ENCODE data around the gene GRIN2A. TPM values are rescaled to one million over a fixed set of nuclear protein-coding genes. Genes with fewer than 3 reads are reported as not detected.

The GRIN2A gene
- total and polyA plus RNA-seq, 8 donors = 0.06 to 9.8 (median 0.86) TPM

- WGBS, 5 donors = 46 to 65% (median 58%) methylated on average over 4 of the region's 4 CpGs
Observed at GRCh38 chr16:9898555-9898954, 283.7 kb downstream of the GRIN2A start.

GRCh38 chr16:9898124-9898523, 284.1 kb downstream of the GRIN2A start:
- no peak for DNase-seq
- Histone ChIP-seq H3K9me3 (no peaks in the 10 kb centered on the region), H3K4me1 (no peaks in the 10 kb centered on the region), H3K27me3 (no peaks in the 10 kb centered on the region), H3K36me3 (no peaks in the 10 kb centered on the region), H3K27ac (no peak overlapping the region), H3K4me3 (no peak overlapping the region)
- WGBS, 5 donors = 79 to 93% (median 90%) methylated on average over 2 of the region's 2 CpGs
- intact Hi-C loops (cut with DNase I; ENCODE audit: low total_unique reads) = no loop called here
- TF ChIP-seq EP300 (IDR thresholded peaks at IDR 0.05) (no peak), POLR2A (IDR thresholded peaks at IDR 0.05) (no peak), CTCF (IDR thresholded peaks at IDR 0.05) (no peak), POLR2AphosphoS5 (IDR thresholded peaks at IDR 0.05) (no peak)

More at GRCh38 chr16:9898555-9898954, 283.7 kb downstream of the GRIN2A start:
- H3K36me3 ChIP-seq = no peaks in the 10 kb centered on the region
- intact Hi-C loops (cut with DNase I; ENCODE audit: low total_unique reads) = no loop called here
- no peak for TF ChIP-seq CTCF (IDR thresholded peaks at IDR 0.05)
- TF ChIP-seq POLR2A (IDR thresholded peaks at IDR 0.05) = no peak
- no peak for TF ChIP-seq EP300 (IDR thresholded peaks at IDR 0.05)
- no peak for TF ChIP-seq POLR2AphosphoS5 (IDR thresholded peaks at IDR 0.05)
- H3K4me1 ChIP-seq = no peaks in the 10 kb centered on the region
- H3K9me3 ChIP-seq = no peaks in the 10 kb centered on the region
- no peak for DNase-seq
- no peak overlapping the region for H3K4me3 ChIP-seq
- no peak overlapping the region for H3K27ac ChIP-seq
- no peaks in the 10 kb centered on the region for H3K27me3 ChIP-seq

GRCh38 chr16:9895817-9896216, 286.4 kb downstream of the GRIN2A start:
- H3K27me3 ChIP-seq = no peaks in the 10 kb centered on the region
- DNase-seq = no peak
- no peaks in the 10 kb centered on the region for H3K9me3 ChIP-seq
- intact Hi-C loops (cut with DNase I; ENCODE audit: low total_unique reads) = no loop called here
- TF ChIP-seq EP300 (IDR thresholded peaks at IDR 0.05) (no peak), POLR2AphosphoS5 (IDR thresholded peaks at IDR 0.05) (no peak), CTCF (IDR thresholded peaks at IDR 0.05) (no peak), POLR2A (IDR thresholded peaks at IDR 0.05) (no peak)
- no peaks in the 10 kb centered on the region for H3K4me1 ChIP-seq
- no peaks in the 10 kb centered on the region for H3K36me3 ChIP-seq
- no peak overlapping the region for H3K27ac ChIP-seq
- WGBS, 5 donors = 66 to 83% (median 77%) methylated on average over 4 of the region's 4 CpGs
- no peak overlapping the region for H3K4me3 ChIP-seq

- Histone ChIP-seq H3K36me3 (no peaks in the 10 kb centered on the region), H3K4me1 (peaks cover 0 to 9% (median 0%) of the 10 kb centered on the region in 4 donors), H3K9me3 (no peaks in the 10 kb centered on the region), H3K27ac (no peak overlapping the region), H3K4me3 (no peak overlapping the region), H3K27me3 (no peaks in the 10 kb centered on the region)
- WGBS, 5 donors = 84 to 97% (median 94%) methylated on average over 1 of the region's 1 CpG
- no peak for DNase-seq
- TF ChIP-seq CTCF (IDR thresholded peaks at IDR 0.05) (no peak), EP300 (IDR thresholded peaks at IDR 0.05) (no peak), POLR2AphosphoS5 (IDR thresholded peaks at IDR 0.05) (no peak), POLR2A (IDR thresholded peaks at IDR 0.05) (no peak)
- intact Hi-C loops (cut with DNase I; ENCODE audit: low total_unique reads) = no loop called here
Observed at GRCh38 chr16:9885876-9886275, 296.4 kb downstream of the GRIN2A start.
